Measurements from ENCODE around the gene NBEA. TPM values are rescaled to one million over a fixed set of nuclear protein-coding genes. Genes with fewer than 3 reads are reported as not detected.

NBEA gene
- total RNA-seq, 1 donor from 2014 or later, result 29.7 TPM

DNA sequence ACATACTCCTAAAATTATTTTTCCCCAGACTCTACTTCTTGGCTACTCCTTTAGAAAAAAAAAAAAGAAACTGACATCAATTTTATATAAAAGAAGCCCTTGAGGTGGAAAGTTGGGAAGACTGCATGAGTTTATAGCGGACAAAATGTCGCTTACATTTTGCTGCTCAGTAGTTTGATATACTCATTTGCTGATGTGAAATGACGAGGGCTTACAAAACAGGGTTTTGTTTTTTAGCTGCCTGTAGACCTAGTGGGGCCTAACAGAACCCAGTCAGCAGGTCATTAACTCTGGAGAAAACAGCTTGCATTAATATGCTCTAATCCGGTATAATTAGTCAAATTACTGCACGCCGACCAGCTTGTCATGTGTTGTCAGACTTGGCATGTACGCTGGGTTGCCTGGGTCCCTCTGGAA lies 572.0 kb downstream of the NBEA start:
- DNase-seq, result no peak

GRCh38 chr13:35514801-35515502 lies 572.9 kb downstream of the NBEA start:
- DNase-seq, result no peak

DNA sequence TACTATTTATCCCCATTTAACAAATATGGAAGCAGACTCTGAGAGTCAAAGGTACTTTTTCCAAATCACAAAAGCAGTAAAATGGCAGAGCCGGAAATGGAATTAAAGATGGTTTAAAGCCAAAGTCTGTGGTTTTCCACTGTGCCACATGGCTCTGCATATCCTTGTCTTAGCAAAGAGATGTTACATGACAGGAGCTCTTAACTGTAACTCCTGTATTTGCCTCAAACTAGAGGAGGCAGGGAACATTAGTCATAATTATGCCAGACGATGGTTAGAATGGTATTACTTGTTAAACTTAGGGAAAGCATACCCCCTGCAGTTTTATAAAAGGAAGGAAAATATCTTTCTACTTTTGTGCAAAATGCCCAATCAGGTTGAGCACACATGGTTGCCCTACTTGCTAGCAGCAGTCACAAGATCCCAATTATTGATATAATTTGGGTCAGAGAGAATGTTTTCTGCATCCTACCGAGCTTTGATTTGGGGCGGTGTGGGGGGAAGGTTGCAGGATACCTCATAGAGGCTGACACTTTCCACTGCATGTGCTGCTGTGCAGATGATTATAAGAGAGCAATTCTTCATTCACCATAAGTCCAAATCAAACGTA lies 576.4 kb downstream of the NBEA start:
- DNase-seq, result no peak

DNA sequence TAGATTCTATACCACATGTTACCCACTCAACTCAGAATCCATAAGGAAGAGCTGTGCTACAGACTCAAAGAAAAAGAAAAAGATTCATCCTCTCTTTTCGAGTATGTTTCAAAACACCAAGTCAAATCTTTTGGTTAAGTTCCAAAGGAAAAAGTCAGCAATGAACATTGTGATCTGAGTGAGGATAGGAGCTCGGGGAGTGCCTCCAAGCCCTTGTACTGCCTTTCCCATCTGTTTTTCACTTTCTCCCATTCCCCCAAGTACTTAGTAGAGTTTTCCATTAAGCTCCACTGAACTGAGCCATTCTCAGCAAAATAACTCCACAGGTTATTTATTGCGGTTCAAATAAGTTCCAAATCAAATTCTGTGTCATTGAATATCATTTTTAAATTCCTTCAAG lies 582.1 kb downstream of the NBEA start:
- DNase-seq, result no peak

GRCh38 chr13:35526577-35526976 lies 584.5 kb downstream of the NBEA start:
- DNase-seq, result no peak

DNA sequence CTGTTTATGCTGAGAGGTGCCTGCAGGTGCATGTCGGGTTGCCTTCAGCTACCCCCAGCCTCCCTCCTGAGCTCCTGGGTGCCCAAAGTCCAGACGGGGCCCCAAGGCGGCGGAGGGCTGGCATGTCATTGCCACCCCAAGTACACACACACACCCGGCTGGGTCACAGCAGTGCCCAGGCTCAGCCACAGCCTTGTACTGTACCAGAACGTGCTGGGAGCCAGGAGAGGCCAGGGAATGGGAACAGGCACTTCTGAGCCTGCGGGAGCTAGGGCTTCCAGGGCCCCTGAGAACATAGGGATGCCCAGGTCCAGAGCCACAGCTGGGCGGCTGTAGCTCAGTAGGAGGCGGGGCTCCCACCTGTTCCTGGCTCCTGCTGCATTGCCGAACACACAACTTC lies 585.4 kb downstream of the NBEA start:
- no peak for DNase-seq

DNA sequence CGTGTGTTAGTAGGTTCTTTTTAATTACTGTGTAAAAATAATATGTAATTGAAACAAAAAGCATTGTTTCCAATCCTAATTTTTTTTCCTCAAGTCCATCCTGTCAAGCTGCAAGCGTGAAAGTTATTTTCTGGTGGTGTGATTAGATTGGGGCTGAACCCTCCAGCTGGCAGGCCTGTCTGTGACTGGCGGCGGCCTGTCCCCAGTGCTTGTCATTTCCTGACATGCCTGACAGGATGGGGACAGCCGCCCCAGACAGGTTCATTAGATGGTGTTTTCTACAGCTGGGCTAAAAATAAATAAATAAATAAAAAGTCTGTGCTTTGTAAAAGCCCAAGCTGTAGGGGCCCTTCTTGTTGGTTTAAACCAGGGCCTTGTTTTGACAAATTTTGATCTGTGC lies 588.1 kb downstream of the NBEA start:
- no peak for DNase-seq

DNA sequence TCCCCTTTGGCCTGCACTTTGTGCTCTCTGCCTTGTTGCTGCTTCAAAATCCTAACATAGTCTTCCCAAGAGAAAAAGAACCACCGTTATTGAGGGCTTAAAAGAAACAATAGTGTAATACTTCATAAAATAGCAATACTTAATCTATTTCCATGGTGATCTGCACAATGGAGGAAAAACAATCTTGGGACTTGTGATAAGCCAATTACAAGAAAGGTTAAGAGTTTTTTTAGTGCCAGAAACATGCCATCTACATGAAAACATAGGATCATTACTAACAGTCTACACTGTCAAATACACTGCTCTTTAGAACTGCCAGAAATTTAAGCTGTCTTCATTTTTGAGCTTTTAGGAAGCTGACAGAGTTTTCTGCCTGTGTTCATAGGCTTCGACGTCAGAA lies 588.5 kb downstream of the NBEA start:
- DNase-seq, result no peak

- DNase-seq, result no peak
Observed at GRCh38 chr13:35531526-35531925, 589.5 kb downstream of the NBEA start.

DNA sequence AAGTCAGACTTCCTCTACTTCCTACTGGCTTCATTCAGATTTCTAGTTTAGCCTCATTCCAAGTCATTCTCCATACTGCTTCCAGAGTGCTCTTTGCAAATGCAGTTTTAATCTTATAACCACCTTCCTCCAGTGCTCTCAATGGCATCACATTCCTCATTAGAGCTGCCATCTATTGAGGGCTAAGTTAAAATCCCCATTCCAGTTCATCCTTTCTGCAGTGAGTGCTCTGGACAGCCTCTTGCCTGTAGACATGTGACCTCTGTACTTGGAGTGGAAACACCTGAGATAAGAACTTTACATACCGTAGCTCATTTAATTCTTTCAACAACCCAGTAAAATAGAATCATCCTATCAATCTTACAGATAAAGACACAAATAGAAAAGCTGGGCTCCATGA lies 592.3 kb downstream of the NBEA start:
- DNase-seq, result no peak

DNA sequence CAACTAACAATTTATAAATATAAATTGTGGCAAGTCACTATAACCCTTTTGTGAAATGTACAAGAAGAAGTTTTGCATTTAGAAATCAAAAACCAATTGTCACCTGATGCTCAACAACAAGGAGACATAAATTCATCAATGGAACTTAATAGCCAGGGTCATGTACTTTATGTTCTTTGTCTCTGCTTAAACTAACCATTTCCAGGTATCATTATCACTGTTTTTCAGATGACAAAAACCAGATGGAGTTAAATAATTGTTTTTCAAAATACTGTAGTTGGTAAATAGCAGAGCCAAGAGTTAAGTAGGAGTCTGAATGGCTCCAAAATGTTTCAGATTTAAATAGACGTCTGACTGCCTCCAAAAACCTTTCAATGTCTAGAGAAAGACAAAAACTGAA lies 606.7 kb downstream of the NBEA start:
- no peak for DNase-seq

DNA sequence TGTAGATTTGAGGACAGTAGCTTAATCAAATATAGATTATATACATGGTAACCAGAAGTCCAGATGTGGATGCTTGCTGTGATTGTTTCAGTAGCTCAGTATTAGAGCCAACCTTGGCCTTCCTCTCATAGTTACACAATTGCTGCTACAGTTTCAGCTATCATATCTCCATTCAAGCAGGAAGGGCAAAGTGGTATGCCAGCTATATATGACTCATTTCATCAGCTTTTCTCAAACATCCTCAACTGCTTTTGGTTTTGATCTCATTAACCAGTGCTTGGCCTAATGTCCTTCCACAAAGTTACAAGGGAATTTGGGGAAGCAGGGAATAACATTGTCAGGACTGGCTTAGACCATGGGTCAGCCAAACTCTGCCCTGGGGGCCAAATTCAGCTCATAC lies 607.4 kb downstream of the NBEA start:
- DNase-seq, result no peak

DNA sequence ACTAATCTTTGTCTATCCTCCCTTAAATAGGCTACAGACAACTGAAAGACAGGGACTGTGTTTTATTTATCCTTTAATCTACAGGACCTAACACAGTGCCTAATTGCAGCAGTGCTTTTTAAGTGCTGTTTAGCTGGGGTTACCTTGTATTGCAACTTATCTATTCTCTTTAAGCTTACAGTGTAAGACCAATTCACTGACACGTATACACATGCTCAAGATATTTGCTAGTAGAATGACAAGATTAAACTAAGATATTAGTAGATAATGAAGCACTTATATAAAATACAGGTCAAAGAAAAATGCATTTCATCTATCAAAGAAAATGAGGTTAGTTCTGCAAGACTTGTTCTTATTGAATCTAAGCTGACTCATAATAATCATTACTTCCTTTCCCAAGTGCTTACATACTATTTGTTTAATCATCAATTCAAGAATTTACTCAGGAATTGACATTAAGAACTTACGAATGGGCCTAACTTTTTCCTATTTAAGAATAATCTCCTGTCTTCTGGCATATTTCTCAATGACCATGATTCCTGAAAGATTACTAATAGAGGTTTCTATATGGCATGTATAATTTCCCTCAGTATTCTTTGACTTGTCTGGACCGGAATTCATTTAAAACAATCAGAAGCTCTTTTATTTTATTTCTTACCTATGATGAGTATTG lies 610.2 kb downstream of the NBEA start:
- DNase-seq, result no peak

DNA sequence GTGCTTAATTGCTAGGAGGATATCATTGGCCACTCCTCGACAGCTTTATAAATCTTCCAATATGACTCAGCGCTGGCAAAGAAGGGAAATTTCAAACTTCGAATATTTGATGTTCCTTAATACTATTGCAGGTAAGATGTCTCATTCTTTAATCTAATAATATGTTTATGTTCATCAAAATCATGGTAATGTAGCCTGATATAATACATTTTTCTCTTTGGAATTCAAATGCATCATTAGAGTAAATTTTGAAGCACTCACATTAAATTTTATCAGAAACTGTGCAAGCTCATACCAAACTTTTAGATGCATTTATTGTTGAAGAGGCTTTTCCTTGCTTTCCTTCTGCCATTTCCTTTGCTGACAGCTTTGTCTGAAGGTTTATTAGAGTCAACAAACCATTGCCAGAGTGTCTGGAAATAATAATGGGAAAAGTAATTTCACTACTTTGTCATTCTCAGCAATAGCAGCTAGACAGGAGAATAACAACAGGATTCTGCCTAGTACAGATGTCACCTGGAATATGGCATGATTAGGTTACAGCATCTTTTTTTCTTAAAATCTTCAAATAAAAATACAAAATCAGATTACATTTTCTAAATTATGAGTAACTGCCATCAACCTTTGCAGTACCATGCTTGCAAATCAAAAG lies 613.0 kb downstream of the NBEA start:
- peak; percentile 26 for DNase-seq

GRCh38 chr13:35557475-35557874 lies 615.4 kb downstream of the NBEA start:
- no peak for DNase-seq

- DNase-seq, result no peak
Observed at GRCh38 chr13:35561540-35561939, 619.5 kb downstream of the NBEA start.

DNA sequence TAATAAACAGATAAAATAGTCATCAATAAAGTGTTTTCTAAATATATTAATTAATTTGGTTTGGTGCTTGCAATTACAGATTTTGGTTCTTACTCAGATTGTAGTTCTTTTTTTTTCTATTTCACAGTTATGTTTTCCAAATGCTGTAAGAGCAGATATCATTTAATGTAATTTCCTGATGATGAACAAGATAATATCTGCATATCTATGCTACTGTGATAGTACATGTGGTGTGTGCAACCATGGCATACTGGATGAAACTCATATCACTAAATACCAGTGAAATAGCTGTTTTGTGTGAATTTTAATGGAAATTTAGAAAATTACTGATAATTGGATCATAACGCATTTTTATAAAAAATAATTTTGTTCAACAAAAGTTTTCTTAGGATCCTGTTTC lies 623.2 kb downstream of the NBEA start:
- DNase-seq, result no peak

DNA sequence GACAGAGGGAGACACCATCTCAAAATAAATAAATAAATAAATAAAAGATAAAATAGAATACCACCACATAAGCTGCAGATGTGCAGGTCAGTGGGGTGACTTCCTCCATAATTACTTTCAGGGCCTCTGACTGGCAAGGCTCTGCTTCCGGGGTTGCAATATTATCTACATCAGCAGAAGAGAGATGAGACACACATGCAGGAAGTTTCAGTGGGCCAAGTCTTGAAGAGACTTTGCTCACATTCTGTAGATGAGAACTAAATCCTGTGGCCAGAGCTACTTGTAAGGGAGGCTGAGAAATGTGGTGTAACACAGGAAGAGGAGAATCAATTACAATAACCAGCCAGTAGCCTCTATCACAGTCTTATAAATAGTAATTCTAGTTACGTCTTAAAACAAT lies 624.3 kb downstream of the NBEA start:
- no peak for DNase-seq

- no peak for DNase-seq
Observed at GRCh38 chr13:35567406-35567980, 625.4 kb downstream of the NBEA start.

DNA sequence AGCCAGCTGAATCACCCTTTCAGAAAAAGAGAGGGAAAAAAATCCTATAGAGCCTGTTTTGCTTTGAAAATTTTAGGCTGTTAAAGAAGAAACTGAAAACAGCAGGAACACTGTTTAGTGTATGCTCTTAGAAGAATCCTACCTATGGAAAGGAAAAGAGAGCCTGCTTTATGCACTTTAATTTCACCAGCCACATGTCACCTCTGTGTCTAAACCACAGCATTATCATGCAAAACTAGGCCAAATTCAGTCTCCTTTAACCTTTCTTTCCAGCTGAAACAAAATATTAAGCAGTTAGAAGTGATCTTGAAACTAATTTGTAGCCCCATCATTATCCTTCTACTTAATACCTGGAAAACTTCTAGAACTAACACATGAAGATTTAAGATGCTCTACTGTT lies 631.6 kb downstream of the NBEA start:
- no peak for DNase-seq

DNA sequence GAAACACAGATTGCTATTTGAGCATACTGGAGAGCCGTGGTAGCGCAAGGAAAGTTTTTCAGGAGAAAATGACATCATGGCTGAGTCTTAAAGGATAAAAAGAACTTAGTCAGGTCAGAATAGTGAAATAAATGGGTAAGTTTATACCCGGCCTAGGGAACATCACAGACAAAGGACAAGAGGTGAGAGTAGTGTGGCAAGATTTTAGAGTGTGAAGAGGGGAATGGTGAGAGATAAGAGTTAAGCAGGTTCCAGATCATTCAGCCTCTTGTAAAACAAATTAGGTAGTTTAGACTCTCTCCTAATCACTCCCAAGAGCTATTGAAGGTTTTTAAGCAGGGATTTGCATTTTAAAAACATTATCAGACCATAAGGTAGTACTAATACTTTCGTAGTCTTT lies 650.4 kb downstream of the NBEA start:
- DNase-seq, result no peak

- no peak for DNase-seq
Observed at GRCh38 chr13:35593651-35594050, 651.6 kb downstream of the NBEA start.

DNA sequence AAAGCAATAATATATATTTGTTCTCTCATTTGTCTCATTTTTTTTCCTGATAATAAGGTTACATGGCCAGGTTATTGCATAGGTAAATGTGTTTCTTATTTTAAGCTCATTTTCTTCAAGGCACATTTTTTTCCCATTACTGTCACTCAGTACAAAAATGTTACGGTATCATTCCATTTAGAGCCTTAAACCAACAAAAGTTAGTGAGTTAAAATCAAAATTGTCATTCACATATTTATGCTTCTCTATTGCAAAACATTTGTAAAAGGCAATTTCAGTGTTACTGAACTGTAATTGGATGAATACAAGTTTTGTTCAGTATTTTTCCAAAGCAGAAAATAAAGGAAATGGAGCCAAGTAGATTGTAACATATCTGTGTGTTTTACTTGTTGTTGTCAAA lies 652.0 kb downstream of the NBEA start:
- no peak for DNase-seq

All from skin of body (tissue), 2 donors.